Measurements from ENCODE around the gene GANC. TPM values are rescaled to one million over a fixed set of nuclear protein-coding genes. Genes with fewer than 3 reads are reported as not detected.
A peak's percentile ranks its signal among the peaks of the same experiment; 100 is the strongest.

Gene GANC
- total RNA-seq, 1 experiment from 2014 or later = 15.8 TPM

DNA sequence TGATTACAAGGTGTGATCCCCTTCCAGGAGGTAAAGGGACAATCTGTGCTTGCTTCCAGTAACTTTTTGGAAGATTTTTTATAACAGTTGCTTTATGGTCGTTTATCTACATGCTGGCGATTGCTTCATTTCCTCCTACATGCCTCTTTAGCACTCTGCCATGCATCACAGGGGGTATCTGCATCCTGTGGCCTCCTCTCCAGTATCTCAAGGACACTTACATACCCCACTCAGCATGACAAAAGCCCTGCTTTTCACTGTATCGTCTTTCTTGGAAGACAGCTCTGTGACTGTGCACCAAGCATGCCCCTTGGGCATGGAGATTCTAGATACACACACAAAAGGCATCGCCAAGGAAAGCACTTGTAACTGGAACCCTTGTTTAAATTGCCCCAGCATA lies 111.6 kb downstream of the GANC start:
- peaks cover 20 to 23% of the 10 kb centered on the region in 2 experiments for H3K4me1 Mint-ChIP-seq
- no CpG with 5 or more reads among the region's 4 CpGs for WGBS (ENCODE audit: extremely low coverage, insufficient read length, low lambda C conversion rate)
- Histone ChIP-seq H2AK5ac (ENCODE audit: insufficient read length, low read length) (no peak overlapping the region), H4K5ac (ENCODE audit: insufficient read length, low read depth, low read length) (no peak overlapping the region), H2BK12ac (ENCODE audit: insufficient read length, low read depth, low read length) (no peak overlapping the region), H3K23ac (ENCODE audit: insufficient read length, low read depth, low read length) (no peak overlapping the region), H3K4me2 (ENCODE audit: insufficient read depth, insufficient read length, low read length) (peak overlapping the region; percentile 24), H3K79me1 (ENCODE audit: insufficient read depth, low read depth, low read length, poor library complexity, severe bottlenecking) (no peaks in the 10 kb centered on the region), H3K27me3 (ENCODE audit: insufficient read depth, low read length) (no peaks in the 10 kb centered on the region), H4K91ac (ENCODE audit: insufficient read length, low read depth, low read length) (no peak overlapping the region), H4K8ac (replicated peaks; ENCODE audit: insufficient read length, low read depth, low read length) (no peak overlapping the region), H3K79me2 (ENCODE audit: insufficient read depth, low read length) (no peaks in the 10 kb centered on the region), H3K18ac (ENCODE audit: insufficient read length, low read depth, low read length) (no peak overlapping the region), H2AFZ (ENCODE audit: low read length) (no peak overlapping the region), H4K20me1 (ENCODE audit: control insufficient read depth, insufficient read depth, insufficient read length) (no peaks in the 10 kb centered on the region), H3K23me2 (ENCODE audit: insufficient read length, low read depth, low read length, poor library complexity, severe bottlenecking) (no peaks in the 10 kb centered on the region), H3K14ac (ENCODE audit: insufficient read depth, low read length) (no peak overlapping the region), H3K4ac (ENCODE audit: low read depth, low read length) (no peak overlapping the region), H2BK120ac (ENCODE audit: low read depth, low read length, poor library complexity, severe bottlenecking) (no peak overlapping the region), H3T11ph (ENCODE audit: low read length) (no peak overlapping the region), H3K56ac (ENCODE audit: insufficient read length, low read depth, low read length) (no peak overlapping the region), H2BK20ac (ENCODE audit: low read depth, low read length, poor library complexity, severe bottlenecking) (no peak overlapping the region), H3K4me1 (ENCODE audit: insufficient read depth, low read length) (0 out of 2 replicates have a peak, but pooled peaks cover 10% of the 10 kb centered on the region), H2BK15ac (ENCODE audit: low read depth, low read length) (no peak overlapping the region), H3K9ac (ENCODE audit: extremely low read depth, insufficient read length, low read length) (no peak overlapping the region), H3K27ac (ENCODE audit: insufficient read length, low read depth, low read length) (no peak overlapping the region), H2BK5ac (ENCODE audit: insufficient read length, low read length) (no peak overlapping the region), H3K9me3 (ENCODE audit: control insufficient read depth, low read depth, low read length) (no peaks in the 10 kb centered on the region)
- H3K36me3 Mint-ChIP-seq (ENCODE audit: insufficient read depth in 1 of 3, low read depth in 3 of 3) = no peaks in the 10 kb centered on the region; a peak in 1 of 7 replicates
- DNase-seq = peak; percentile 64
- peaks cover 5% of the 10 kb centered on the region for H3K27me3 Mint-ChIP-seq (ENCODE audit: low read depth)
- no peak for TF ChIP-seq CTCF (conservative IDR thresholded peaks at IDR 0.05)
- H3K4me3 Mint-ChIP-seq = peak overlapping the region in 1 of 2 experiments; percentile 5; a peak in 2 of 5 replicates
- peak overlapping the region in 1 of 3 experiments; percentile 82; a peak in 1 of 7 replicates for H3K27ac Mint-ChIP-seq
- peaks cover under 1% of the 10 kb centered on the region in 2 experiments; a peak in 3 of 5 replicates for H3K9me3 Mint-ChIP-seq
